SK-N-MC (cell line): ENCODE data around the gene UMAD1.

Experiments
- EZH2 ChIP-seq: fragments of 200-600 bp; sonication (generic); IDR thresholded peaks from one replicate; pipeline ENCODE4 v1.6.1; 2017; ENCODE audit warnings: antibody characterized with exemption
- POLR2AphosphoS5 ChIP-seq: IDR thresholded peaks from 2 replicates; pipeline ENCODE4 v1.6.1; 2012; ENCODE audit warnings: mild to moderate bottlenecking, low read depth, low read length, borderline replicate concordance

DNA sequence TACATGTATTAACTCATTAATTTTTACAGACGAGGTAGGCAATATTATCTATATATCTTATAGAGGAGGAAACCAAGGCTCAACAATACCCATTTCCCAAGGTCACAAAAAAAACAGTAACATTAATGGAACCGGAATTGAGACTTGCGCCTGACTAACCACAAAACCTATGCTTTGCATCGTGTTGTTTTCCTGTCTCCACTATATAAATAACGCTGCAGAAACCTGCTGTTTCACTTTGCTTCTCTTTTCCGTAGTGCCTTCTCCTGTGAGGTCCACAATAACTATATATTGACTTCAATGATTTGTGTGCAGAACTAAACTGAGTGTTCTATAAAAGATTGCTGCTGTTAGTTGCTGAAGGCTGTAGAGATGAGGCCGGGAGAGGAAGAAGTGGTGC, 175.5 kb downstream of the UMAD1 start:
- TF ChIP-seq POLR2AphosphoS5 (no peak), EZH2 (no peak)
